Measurements from ENCODE around the gene PPP1R15A.

DNA sequence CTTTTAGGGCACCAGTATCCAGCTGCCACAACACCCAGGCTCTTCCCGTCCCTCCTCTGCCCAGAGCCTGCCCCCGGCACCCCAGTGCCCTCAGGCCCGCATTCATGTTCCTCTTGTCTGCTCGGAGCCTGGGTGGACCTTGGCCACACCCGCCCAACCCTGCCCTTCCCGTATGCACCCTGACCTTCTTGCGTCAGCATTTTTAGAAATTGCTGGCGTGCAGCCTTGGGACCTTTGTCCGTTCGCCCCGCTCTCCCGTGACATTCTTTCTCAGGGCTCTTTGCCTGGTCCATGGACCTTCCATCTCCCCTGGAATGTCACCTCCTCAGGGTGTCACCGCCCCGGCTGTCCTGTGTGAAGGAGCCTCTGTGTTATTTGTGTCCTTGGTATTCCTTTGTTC is 35.5 kb downstream of the PPP1R15A start:
- TF ChIP-seq ZNF473 (tag by site-specific recombination; IDR thresholded peaks at IDR 0.05) (no peak), PRDM4 (tag by site-specific recombination; IDR thresholded peaks at IDR 0.05) (no peak), CTCF (tag by site-specific recombination; IDR thresholded peaks at IDR 0.05) (no peak), ZNF600 (tag by site-specific recombination; IDR thresholded peaks at IDR 0.05) (no peak), YY1 (tag by site-specific recombination; IDR thresholded peaks at IDR 0.05) (no peak), ZNF660 (tag by site-specific recombination; IDR thresholded peaks at IDR 0.05) (no peak), ZNF580 (tag by site-specific recombination; IDR thresholded peaks at IDR 0.05) (no peak), ZNF571 (tag by site-specific recombination; IDR thresholded peaks at IDR 0.05) (no peak), ZNF26 (tag by site-specific recombination; IDR thresholded peaks at IDR 0.05) (no peak)
- TF ChIP-seq, protein P1, sequence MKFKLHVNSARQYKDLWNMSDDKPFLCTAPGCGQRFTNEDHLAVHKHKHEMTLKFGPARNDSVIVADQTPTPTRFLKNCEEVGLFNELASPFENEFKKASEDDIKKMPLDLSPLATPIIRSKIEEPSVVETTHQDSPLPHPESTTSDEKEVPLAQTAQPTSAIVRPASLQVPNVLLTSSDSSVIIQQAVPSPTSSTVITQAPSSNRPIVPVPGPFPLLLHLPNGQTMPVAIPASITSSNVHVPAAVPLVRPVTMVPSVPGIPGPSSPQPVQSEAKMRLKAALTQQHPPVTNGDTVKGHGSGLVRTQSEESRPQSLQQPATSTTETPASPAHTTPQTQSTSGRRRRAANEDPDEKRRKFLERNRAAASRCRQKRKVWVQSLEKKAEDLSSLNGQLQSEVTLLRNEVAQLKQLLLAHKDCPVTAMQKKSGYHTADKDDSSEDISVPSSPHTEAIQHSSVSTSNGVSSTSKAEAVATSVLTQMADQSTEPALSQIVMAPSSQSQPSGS (tag by site-specific recombination; IDR thresholded peaks at IDR 0.05; ENCODE audit: low read depth): no peak

Data from HEK293 (cell line).